Activated CD4-positive, alpha-beta T cell treated with anti-CD3 and anti-CD28 coated beads, Interleukin-2, amount 50 U/mL, for 16 hours (primary cell): ENCODE measurements around the gene ABCG5.

Experiments used
- DNase-seq: peaks from one replicate; pipeline ENCODE4 v3.0.0-alpha.2; 2020

ABCG5 gene

DNA sequence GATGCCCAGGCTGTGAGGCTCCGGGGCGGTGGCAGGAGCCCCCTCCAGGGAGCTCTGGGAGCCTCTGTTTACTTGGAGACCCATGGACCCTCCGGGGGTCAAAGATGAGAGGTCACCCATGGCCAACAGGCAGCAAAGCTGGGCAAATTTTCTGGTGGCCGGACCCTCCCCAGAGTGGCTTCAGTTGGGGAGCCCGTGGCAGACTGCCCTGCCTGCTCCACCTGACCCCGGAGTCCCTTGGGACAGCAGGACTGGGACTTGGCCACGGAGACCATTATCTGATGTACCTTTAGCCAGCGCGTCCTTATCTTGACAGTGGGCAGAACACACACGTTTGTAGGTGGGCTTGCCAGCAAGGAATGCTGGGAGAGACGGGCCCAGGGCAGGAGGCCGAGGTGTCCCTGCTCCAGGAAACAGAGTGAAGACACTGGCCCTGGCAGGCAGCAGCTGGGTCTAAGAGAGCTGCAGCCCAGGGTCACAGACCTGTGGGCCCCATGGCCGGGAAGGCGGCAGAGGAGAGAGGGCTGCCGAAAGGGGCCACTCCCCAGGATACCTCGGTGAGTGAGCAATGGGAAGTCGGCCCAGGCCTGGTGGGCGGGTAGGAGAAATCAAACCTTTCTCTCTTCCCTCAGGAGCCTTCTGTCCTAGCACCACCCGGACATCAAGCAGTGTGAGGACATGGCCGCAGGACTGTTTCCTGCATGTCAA, at the start of gene ABCG5, which contains the start of gene ABCG8:
Gene ABCG5, minus strand, starts transcription at position 280 of the 708 bp plus-strand sequence. Its CDS starts 160 bp downstream, at position 120.
Gene ABCG8, plus strand, starts transcription at position 412 of the 708 bp plus-strand sequence. Its CDS starts 83 bp downstream, at position 495.
- no peak for DNase-seq

DNA sequence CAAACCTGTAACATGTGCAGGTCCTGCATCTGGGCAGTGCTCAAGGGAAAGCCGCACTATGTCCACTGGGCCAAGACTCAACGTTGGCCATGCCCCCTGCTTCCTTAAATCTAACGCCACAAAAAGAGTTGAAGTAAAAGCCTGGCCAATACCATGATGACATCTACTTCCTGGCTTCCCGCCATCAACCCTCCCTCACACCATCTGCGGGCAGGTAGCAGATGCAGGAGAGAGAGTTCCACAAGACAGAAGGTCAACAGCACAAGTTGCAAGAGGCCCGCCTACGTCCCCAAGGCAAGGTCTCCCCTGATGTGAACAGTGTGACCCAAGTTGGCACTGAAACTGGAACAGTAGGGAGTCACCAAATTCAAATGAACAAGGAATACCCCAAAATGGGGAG, 48.5 kb upstream of the ABCG5 start:
- no peak for DNase-seq

DNA sequence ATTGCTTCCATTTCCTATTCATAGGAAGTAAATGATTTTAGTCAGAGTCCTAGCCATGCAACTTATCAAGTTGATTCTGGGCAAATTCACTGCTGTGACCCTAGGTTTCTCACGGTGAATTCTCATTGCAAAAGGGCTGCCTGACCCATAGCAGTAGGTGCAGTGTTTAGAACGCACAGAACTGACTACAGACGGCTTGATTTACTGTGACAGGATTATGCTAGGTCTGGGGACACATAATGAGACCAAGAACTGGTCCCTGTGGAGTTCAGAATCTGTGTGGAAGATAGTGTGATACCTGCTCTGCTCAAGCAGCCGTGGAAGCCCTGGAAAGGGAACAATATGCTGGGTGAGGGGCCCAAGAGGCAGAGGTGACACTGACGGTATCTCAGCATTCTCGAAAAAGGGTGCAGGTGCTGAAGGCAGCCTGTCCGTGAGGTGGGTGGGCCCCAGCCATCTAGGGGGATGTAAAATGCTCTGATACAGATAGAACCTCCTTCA, 46.5 kb upstream of the ABCG5 start:
- DNase-seq = no peak

DNA sequence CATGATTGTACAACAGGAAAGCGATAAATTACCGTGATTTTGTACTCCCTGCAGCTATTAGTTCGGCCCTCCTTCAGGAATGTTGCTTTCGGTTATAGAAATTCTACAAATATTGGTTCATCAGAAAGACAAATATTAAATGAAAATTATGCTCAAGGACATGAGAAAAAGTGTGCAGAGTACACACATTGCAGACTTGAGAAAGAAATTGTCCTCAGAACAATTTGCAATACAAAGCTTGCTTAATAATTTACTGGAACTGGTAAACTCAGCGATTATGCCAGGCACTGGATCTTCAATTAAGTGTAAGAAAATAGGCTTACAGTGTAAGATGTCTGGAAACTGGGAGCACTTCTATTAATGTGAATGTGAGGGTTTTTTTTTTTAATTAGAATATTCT, 46.0 kb upstream of the ABCG5 start:
- no peak for DNase-seq

DNA sequence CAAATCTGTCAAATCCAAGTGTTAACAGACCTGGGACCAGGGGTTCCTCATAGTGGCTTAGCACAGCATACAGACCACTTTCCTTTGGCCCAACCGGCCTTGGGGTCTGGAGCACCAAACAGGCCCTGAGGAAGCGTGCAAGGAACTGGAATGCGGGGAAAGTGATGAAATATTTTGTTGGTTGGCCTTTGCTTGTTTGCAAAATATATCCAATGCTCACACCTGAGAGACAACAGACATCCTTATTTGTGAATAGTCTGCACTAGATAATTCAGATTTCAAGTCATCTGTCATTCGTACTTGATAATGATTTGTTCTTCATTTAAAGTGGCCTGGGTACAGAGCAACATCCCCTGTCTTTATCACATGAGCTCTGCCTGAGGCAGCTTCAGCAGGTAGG, 43.7 kb upstream of the ABCG5 start:
- no peak for DNase-seq

DNA sequence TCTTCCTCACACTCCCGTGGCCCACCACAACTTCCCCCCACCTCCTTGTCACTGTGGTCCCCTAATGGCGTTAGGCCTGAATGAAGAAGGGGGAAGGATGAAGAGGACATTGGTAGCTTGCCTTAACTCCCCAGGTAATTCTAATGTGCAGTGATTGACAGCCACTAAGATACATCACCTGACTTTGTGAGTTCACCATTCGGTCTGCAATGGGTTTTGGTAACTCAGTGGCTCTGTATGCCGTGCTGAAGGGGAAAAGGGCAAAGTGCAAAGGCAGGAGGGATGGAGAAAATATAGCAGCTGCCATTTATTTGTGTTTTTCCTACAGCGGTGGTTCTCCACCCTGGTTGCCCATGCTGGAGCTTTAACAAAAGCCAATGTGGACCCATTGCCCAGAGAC, 42.3 kb upstream of the ABCG5 start:
- DNase-seq = no peak

DNA sequence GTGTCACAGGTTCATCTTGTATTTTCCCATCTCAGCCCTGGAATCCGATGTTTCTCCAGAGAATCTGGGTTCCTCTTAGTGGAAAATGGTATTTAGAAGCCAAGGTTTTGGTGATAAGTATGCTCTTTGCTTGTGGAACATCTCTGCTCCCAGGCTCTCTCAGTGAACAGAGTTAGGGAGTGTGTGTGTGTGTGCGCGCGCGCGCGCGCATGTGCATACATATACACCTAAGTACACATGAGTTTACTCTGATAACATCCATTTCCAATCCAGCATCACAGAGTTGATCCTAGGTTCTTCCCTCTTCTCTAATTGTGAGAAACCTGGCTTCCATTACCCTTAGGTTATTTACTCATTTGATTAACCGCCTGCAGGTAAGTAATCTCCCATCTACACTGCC, 41.8 kb upstream of the ABCG5 start:
- DNase-seq = no peak

DNA sequence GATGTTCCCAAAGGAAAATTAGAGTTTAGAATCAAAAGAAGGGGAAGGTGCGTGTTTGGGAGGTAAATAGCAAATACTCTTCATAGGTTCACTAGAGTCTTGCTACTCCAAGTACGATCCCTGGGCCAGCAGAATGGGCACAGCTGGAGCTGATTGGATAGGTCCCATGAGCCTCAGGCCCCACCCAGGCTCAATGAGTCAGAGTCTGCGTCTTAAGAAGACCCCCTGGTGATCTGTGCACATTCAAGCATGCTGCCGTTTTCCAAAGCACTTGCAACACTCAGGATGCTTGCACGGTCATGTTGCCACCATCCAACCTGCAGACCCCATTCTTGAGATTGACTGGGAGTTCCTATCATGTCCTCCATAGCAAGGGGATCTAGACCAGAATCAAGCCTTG, 40.6 kb upstream of the ABCG5 start:
- no peak for DNase-seq

DNA sequence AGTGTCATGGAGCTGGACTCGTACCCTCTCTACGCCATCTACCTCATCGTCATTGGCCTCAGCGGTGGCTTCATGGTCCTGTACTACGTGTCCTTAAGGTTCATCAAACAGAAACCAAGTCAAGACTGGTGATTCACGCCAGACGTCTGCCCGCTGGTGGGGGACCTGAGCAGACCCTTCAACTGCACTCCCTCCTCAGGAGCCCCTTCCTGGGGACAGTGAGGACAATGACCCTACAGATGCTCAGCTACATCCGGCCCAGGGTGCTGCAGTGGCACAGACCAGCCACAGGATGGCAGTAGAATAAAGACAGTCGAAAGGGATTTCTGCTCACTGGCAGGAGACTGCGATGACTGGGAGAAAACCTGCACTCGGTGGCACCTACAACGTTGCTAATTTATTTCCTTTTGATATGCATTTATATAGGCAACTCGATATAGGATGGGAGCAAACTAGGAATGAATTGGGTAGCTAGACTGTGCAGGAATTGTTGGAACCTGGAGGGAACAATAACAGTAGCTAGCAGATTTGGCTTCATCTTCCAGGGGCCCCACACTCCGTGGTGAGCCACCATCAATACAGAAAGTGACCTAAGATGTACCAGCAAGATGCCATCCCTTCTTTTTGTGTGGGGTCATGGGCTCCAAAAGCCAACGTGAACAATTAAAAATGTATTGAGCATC, 39.3 kb upstream of the ABCG5 start:
- peak; percentile 77 for DNase-seq

DNA sequence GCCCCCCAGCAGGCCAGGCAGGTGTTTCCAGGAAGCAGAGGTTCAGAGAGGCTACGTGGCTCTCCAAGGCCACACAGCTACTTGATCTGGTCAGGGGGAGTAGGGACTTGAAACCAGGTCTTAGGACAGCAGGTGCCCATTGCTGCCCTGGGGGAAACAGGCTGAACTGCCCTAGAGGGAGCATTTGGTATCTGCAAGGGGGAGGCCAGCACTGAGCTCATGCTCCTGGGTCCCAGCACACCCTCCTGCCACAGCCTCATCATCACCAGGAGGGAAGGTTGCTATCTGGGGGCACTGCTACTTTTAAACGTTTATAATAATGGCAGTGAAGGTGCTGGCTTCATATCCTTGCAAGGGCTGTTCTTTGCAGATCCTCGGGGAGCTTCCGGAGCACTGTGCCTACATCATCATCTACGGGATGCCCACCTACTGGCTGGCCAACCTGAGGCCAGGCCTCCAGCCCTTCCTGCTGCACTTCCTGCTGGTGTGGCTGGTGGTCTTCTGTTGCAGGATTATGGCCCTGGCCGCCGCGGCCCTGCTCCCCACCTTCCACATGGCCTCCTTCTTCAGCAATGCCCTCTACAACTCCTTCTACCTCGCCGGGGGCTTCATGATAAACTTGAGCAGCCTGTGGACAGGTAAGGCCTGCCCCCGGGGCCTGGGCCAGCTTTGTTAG, 36.3 kb upstream of the ABCG5 start:
- DNase-seq = no peak

DNA sequence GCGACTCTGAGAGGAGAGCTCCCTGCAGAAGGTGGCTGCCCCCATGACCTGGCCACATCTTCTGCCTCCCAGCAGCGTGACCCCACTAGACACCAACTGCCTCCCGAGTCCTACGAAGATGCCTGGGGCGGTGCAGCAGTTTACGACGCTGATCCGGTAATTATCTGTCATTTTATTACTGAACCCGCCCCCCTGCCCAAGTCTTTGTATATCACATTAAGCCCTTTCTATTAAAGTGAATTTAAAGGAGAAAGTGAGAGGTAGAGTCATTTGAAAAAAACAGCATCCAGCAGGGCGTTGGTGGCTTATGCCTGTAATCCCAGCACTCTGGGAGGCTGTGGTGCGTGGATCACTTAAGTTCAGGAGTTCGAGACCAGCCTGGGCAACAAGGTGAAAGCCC, 33.5 kb upstream of the ABCG5 start:
- DNase-seq = no peak

DNA sequence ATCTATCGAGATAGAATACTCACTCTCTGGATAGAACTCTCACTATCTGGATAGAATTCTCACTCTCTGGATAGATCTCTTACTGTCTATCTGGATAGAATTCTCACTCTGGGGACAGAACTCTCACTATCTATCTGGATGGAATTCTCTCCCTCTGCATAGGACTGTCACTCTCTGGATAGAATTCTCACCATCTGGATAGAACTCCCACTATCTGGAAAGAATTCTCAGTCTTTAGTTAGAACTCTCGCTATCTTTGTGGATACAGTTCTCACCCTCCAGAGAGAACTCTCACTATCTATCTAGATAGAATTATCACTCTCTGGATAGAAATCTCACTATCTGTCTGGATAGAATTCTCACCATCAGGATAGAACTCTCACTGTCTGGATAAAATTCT, 16.7 kb upstream of the ABCG5 start:
- no peak for DNase-seq

DNA sequence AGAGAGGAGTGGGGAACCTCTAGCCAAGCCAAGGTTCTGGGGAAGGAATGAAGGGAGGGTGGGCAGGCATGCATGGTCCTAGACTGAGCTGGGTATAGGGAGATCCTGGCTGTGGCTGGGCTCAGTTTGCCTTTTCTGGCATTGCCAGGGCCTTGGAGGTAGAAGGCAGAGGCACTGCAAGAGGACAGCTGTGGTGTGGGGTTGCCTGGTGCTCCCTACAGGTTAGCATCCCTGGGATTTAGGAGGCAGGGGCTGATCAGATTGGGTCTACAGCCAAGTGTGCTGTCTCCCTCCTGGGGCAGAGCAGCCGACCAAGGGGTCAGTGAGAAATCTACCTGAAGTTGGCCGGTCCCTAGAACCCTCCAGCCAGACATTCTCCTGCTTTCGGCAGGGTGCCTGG, 16.0 kb upstream of the ABCG5 start:
- no peak for DNase-seq

DNA sequence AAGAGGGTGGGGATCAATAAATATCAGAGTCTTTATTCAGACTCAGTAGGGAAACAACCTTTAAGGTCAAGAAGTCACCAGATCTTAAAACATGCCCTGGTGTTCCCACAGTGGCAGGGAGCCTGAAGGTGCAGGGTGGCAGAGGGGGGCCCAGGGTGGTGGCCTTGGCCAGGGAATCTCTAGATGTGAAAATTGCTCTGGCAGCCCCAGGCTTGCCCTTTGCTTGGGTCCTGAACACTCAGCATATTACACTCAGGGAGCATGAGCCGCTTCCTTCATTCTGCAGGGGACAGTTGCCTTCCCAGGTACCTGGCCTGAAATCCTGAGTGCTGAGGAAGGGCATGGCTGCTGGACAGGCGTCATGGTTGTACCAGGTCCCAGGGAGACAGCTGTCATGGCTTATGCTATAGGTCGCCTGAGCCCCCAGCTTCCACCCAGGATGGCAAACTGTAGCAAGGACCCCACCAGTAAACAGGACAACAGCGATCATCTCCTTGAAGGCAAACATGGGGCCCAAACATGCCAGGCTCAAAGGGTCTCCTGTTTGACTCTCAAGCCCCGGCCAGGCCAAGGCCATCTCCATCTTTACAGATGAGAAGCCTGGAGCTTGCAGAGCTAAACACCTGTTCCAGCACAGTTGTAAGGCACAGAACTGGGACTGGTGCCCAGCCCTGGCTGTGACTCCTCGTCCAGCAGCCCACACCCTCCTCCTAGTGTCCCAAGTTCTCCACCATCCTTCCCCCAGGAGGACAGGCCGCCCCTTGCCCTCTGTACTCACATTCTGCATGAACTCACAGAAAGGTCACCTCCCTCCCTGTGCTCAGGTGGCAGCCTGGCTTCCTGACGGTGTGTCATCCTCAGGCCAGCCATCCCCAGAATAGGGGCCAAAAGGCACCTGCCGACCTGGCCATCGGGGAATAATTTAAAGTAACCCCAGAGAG, 14.8 kb upstream of the ABCG5 start:
- no peak for DNase-seq

DNA sequence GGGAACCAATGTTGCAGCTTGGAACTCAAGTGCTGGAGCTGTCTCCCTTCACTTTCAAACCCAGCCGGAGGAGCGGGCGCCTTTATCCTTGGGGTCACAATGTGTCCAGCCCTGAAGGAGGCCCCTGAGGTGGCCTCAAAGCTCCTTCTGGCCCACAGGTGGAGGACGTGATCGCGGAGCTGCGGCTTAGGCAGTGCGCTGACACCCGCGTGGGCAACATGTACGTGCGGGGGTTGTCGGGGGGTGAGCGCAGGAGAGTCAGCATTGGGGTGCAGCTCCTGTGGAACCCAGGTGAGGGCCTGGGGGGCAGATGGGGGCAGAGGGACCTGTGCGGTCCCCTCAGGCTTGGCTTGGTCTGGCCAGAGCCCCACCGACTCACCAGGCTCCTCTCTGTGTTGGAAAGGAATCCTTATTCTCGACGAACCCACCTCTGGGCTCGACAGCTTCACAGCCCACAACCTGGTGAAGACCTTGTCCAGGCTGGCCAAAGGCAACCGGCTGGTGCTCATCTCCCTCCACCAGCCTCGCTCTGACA, 13.6 kb upstream of the ABCG5 start:
- no peak for DNase-seq

DNA sequence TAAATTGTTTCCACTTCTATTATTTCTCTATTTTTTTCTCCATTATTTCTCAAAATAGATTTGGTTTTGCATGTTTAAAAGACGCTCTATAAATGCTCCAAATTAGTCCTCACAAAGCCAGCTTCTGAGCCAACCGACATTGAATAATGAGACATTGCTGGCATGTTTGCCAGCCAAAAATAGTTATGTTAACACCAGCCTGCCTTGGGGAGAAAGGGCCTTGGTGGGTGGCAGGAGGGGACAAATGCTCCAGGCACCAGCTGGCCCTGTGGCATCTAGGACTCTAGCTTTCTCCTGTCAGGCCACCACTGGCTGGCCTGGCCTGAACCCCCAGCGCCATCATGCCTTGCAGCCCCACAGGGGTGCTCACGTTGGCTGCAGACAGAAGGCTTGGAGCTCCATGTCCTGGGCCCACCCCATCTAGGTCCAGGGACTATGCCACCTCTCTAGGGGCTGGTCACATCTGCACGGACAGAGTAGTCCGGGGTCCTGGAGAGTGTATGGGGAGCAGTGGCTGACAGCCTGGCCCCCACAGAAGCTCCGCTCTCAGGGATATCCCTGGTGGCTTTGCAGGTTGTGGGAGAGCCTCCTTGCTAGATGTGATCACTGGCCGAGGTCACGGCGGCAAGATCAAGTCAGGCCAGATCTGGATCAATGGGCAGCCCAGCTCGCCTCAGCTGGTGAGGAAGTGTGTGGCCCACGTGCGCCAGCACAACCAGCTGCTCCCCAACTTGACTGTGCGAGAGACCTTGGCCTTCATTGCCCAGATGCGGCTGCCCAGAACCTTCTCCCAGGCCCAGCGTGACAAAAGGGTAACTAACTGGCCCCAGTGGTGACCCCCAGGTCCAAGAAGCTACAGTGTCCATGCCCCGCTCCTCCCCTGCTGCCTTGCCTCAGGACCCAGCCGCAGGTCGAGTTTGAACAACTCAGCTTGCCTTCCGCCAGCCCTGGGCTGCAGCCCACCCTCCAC, 12.7 kb upstream of the ABCG5 start:
- no peak for DNase-seq

DNA sequence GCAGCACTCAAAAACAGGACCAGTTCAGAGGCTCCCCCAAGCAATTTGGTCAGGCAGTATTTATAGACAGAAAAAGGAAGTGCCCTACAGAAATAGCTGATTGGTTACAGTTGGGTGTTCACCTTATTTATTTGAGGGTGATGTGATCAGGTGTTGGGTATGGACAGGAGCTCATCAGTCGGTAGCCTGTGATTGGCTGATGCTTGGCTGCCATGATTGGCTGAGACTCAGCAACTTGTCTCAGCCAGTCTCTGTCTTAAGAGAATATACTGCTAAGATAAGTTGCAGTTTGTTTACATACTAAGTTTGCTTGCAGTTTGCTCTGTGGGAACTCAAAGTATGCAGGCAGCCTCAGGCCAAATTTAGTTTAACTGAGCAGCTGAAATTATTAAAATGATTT, 9.6 kb upstream of the ABCG5 start:
- DNase-seq = no peak

DNA sequence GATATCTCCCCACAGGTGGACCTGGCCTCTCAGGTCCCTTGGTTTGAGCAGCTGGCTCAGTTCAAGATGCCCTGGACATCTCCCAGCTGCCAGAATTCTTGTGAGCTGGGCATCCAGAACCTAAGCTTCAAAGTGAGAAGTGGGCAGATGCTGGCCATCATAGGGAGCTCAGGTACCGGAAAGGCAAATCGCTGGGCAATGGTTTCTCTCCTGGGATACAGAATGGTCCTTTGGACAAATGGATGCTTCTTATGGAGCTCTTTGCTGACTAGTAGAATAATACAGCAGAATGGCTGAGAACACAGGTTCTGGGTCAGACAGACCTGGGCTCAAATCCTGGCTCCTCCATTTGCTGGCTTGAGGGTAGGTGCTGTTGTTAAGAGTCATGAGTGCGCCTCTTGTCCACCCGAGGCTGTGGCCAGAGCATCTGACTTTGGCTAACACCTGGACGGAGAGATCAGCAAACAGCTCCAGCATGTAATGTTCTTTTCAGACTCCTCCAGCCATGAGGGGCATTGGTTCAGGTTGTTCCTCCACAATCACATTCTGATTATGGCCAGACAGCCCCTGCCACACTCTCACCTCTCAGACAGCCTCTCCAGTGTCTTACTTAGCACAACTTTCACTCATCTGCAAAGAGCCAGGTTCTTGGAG, 7.6 kb upstream of the ABCG5 start:
- no peak for DNase-seq

DNA sequence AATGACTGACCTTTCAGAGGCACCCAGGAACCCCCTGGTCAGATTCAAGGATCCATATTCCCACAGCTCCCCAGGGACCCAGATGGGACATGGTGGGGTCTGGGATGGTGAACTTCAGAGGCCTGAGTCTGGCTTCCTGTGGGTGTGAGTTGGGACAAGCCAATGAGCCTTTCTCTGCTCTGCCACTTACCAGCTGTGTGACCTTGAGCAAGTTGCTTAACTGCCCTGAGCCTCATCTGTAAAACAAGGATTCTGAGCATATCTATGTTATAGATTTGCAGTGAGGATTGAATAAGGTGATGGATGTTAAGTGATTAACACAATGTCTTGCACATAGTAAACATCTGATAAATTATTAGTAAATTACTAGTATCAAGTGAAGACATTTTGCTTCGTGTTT, 6.5 kb upstream of the ABCG5 start:
- no peak for DNase-seq

DNA sequence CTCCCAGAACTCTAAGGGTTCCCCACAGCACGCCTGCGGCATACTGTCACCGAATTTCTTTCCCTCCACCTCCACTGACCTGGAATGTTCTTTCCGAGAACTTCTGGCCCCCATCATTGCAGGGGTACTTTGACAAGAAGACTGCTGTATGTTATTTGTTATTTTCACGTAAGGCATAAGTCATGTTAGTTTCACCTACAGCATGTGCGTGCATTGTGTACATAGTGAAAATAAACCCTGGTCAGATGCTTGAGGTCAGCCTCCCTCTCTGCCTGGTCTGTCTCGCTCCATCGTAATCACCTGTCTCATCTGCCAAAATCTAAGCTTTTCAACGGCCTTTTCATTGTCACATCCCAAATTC, 4.2 kb upstream of the ABCG5 start:
- no peak for DNase-seq
